Heart left ventricle (tissue), 16 donors: Measurements from ENCODE around the gene SPATS2L. TPM values are rescaled to one million over a fixed set of nuclear protein-coding genes. Genes with fewer than 3 reads are reported as not detected.

Experiments used
- ATAC-seq, 4 donors: fragments of 200-7000 bp; cut with Tn5 transposase; one replicate each; pipeline ENCODE4 v1.9.1; 2020 to 2022; ENCODE audit warnings: moderate library complexity in 4 of 4, mild to moderate bottlenecking in 3 of 4, moderate number of reproducible peaks in 1 of 4
- DNase-seq, 5 donors: peaks; one replicate each; pipeline ENCODE4 v3.0.0-alpha.2; 2020
- H3K27ac ChIP-seq, 12 donors: fragments of 200-600 bp; sonication (generic) in 4 of 12; one replicate each; pipeline versions ENCODE4 v1.5.0 to v1.8.0; 2016 to 2022; ENCODE audit warnings: mild to moderate bottlenecking in 2 of 12
- H3K27me3 ChIP-seq, 9 donors: fragments of 200-600 bp; sonication (generic) in 2 of 9; one replicate each; pipeline versions ENCODE4 v1.5.1 to v1.8.0; 2016 to 2022; ENCODE audit warnings: mild to moderate bottlenecking in 3 of 9
- H3K36me3 ChIP-seq, 9 donors: fragments of 200-600 bp; sonication (generic) in 2 of 9; one replicate each; pipeline versions ENCODE4 v1.5.0 to v1.8.0; 2018 to 2022; ENCODE audit warnings: mild to moderate bottlenecking in 2 of 9
- H3K4me1 ChIP-seq, 12 donors: fragments of 200-600 bp; sonication (generic) in 4 of 12; one replicate each; pipeline versions ENCODE4 v1.5.0 to v1.8.0; 2016 to 2022; ENCODE audit warnings: mild to moderate bottlenecking in 3 of 12
- H3K4me3 ChIP-seq, 12 donors: fragments of 200-600 bp; sonication (generic) in 4 of 12; one replicate each; pipeline versions ENCODE4 v1.5.0 to v1.8.0; 2017 to 2022; ENCODE audit warnings: mild to moderate bottlenecking in 9 of 12, moderate library complexity in 4 of 12
- H3K9me3 ChIP-seq, 12 donors: fragments of 200-600 bp; sonication (generic) in 4 of 12; one replicate each; pipeline versions ENCODE4 v1.5.0 to v1.8.0; 2016 to 2022; ENCODE audit warnings: mild to moderate bottlenecking in 1 of 12
- POLR2A ChIP-seq, 2 donors: fragments of 450-650 bp; IDR thresholded peaks; one replicate each; pipeline ENCODE4 v1.6.1; 2017; ENCODE audit warnings: antibody characterized with exemption in 2 of 2, mild to moderate bottlenecking in 2 of 2, moderate library complexity in 2 of 2
- WGBS, 4 donors: extraction: QIAGEN DNeasy Blood & Tissue Kit in 2 of 4; methylation state at CpG; one replicate each; pipeline versions ENCODE4 v1.1.5 to v1.1.7; 2013 to 2018; 5-methylcytosine and 5-hydroxymethylcytosine counted together
- intact Hi-C, 10 donors: fragments of 100-400 bp; cut with DNase I; formaldehyde crosslinking; loops; one replicate each; pipeline versions ENCODE4 v1.11.1 to v1.14.2; 2022
- polyA plus RNA-seq, 2 donors: library from polyadenylated mRNA; stranded (reverse); fragments of 200-250 nt; gene quantifications; one replicate each; pipeline ENCODE4 v1.2.3, GENCODE V29; 2013
- total RNA-seq, 9 donors: library from RNA; depleted of rRNA in 2 of 9; stranded (reverse); fragments of >200 nt in 2 of 9; fragmentation: NEBNext Ultra II Directional in 3 of 9; extraction: Animal tissue kit (Norgen Biotek cat#: 25700) in 3 of 9; gene quantifications; one replicate each; pipeline versions ENCODE4 v1.1.0 to v1.2.4, GENCODE V29; 2016 to 2023
- TF ChIP-seq, protein P1 (sequence below), 12 donors: fragments of 200-600 bp; sonication (generic) in 4 of 12; IDR thresholded peaks; one replicate each; pipeline versions ENCODE4 v1.5.0 to v1.8.0; 2018 to 2022; ENCODE audit warnings: antibody characterized with exemption in 12 of 12, mild to moderate bottlenecking in 5 of 12
- donor health status: ischemic (EF 13 %, LVEDD 7.1; RV severe dilation, severe dysfunction).
- donor health status: healthy with polysubstance abuse.
- donor health status: DM: no; HTN: yes; CAD: no.
- donor health status: DM: no; HTN: no; CAD: no.
- donor health status: ischemic (EF 25% LVEDD 6.9; RV normal size, moderate dysfunction).
- donor health status: ischemic (EF 25% LVEDD 5.7; RV mildly dilated, moderate dysfunction).
- donor health status: healthy.
- donor health status: DM: yes; HTN: yes; CAD: no.
- donor health status: ischemic (EF 35%, LVEDD 5.7; RV mildly dilated, moderate dysfunction).
- donor health status: nonischemic (EF 11% LVEDD 7.7; RV severe dilation, severe dysfunction).
- donor health status: DM: yes; HTN: yes; CAD: no.
- donor health status: PGD.
- donor health status: ischemic (EF 29% LVEDD 5.4; RV normal size, mild dysfunction).
- donor health status: nonischemic (EF 23%, LVEDD 6.1; RV moderate dilation, normal function).

The SPATS2L gene
- total and polyA plus RNA-seq, 11 donors: 34.9 to 177 (median 102) TPM

DNA sequence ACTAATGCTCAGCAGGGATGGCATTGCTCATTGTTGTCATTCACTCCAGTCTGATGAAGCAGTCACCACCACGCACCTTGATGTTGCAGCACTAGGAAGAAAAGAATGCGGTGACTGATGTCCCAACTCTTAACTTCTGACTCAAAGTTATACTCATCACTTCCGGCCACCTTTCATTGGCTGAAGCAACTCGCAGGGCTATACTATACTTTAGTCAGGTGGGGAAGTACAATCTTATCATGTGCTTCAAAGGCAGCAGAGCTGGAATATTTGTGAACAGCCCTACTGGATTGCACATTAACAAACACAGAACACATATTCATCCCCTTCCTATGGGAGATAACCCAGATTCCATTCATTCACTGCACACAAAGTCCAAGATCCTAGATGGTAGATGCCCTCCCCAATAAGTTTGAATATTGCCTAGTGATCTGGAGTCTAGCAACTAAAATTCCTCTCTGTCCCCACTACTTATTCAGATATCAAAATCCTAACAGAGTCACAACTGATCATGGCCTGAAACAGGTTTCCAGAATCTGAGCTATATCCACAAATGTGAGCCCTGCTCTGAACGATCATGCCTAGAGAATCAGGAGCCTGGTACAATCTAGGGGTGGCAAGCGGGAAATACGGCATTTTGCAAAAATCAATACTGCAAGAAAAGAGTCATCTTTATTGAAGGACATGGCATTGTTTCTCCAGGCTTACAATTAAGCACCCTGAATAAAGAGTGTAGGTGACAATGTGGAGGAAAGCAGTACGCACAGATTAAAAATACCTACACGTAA, 3.4 kb upstream of the SPATS2L start:
- ATAC-seq (no peak), DNase-seq (no peak)
- no peak overlapping the region for H3K27ac ChIP-seq
- WGBS, 4 donors: 74 to 88% (median 82%) methylated on average over 9 of the region's 9 CpGs
- H3K9me3 ChIP-seq: no peaks in the 10 kb centered on the region
- H3K4me1 ChIP-seq: peaks cover 0 to 25% (median 7%) of the 10 kb centered on the region in 12 donors
- no peaks in the 10 kb centered on the region for H3K36me3 ChIP-seq
- no peak overlapping the region for H3K4me3 ChIP-seq
- TF ChIP-seq, protein P1, sequence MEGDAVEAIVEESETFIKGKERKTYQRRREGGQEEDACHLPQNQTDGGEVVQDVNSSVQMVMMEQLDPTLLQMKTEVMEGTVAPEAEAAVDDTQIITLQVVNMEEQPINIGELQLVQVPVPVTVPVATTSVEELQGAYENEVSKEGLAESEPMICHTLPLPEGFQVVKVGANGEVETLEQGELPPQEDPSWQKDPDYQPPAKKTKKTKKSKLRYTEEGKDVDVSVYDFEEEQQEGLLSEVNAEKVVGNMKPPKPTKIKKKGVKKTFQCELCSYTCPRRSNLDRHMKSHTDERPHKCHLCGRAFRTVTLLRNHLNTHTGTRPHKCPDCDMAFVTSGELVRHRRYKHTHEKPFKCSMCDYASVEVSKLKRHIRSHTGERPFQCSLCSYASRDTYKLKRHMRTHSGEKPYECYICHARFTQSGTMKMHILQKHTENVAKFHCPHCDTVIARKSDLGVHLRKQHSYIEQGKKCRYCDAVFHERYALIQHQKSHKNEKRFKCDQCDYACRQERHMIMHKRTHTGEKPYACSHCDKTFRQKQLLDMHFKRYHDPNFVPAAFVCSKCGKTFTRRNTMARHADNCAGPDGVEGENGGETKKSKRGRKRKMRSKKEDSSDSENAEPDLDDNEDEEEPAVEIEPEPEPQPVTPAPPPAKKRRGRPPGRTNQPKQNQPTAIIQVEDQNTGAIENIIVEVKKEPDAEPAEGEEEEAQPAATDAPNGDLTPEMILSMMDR (IDR thresholded peaks at IDR 0.05): no peak
- TF ChIP-seq POLR2A (IDR thresholded peaks at IDR 0.05): no peak
- no peaks in the 10 kb centered on the region for H3K27me3 ChIP-seq
- intact Hi-C loops: loop anchor here in 8 of 10 donors (5.0 to 10.0 kb wide), 7 partner anchors 76 to 318 kb away; no protein-coding TSS in a partner anchor

DNA sequence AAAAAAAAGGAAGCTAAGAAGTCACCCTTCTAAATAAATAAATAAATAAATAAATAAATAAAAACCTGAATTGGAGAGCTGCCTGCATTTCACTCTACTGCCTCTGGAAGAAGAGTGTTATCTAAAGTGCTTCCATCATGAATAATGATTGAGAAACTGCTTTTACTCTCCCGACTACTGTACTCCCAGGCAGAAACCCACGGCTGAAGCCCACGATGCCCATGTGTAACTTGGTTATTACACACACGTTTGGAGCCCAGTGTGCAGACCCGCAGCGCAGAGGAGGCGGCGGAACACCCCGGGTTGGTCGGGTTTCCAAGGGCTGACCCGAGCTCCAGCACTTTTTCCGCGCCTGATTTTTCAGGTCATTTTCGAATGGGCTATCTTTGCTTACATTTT, 697 bp upstream of the SPATS2L start:
- Histone ChIP-seq H3K9me3 (no peaks in the 10 kb centered on the region), H3K4me3 (peak overlapping the region; percentile 38 to 98 (median 90)), H3K27me3 (no peaks in the 10 kb centered on the region), H3K4me1 (peaks cover 0 to 39% (median 19%) of the 10 kb centered on the region in 12 donors), H3K27ac (peak overlapping the region; percentile 87 to 96 (median 92)), H3K36me3 (no peaks in the 10 kb centered on the region)
- DNase-seq: peak; percentile 16 to 59 (median 42)
- WGBS, 4 donors: 0 to 1% (median 0%) methylated on average over 14 of the region's 14 CpGs
- TF ChIP-seq POLR2A (IDR thresholded peaks at IDR 0.05): no peak
- TF ChIP-seq, protein P1 (IDR thresholded peaks at IDR 0.05): peak in 2 of 12 donors; percentile 6 to 29
- intact Hi-C loops: loop anchor here (2.0 to 10.0 kb wide), 13 partner anchors 72 to 325 kb away; no protein-coding TSS in a partner anchor
- peak; percentile 20 to 47 (median 32) for ATAC-seq

DNA sequence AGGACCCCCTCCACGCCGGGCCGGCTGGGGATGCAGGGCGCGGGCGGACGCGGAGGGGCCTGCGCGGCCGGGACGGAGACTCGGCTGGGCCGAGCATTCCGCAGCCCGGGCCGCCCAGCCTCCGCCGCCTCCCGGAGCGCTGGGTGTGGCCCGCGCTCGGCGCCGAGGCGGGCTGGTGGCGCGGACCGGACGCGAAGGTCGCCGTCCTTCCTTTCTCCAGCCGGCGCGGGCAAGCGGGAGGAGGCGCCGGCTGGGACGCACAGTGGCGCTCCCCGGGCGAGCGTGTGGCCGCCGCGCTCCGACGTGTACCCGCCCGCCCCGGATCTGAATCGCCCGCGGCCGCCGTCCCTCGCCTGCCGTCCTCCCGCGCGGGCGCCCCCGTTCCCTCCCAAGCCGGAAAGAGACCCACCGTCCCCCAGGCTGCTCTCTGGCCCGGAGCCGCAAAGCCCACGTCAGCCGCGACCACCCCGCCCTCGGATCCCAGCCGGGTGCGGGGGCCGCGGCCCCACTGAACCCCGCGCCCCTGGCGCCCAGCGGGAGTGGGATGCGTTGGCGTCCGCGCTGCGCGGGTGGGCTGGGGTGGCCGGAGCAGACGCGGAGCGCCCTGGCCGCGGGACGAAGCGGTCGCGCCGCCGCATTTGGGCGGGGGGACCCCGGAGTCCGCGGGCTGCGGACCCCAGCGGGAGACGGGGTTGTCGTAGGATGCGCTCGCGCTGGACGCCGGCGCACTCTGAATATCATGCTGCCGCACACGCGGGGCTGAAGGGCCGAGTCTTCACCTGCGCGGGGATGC, 634 bp downstream of the SPATS2L start:
- TF ChIP-seq, protein P1 (IDR thresholded peaks at IDR 0.05): no peak
- no peak for TF ChIP-seq POLR2A (IDR thresholded peaks at IDR 0.05)

More for the DNA sequence above, 634 bp downstream of the SPATS2L start:
- 0 to 2% (median 0%) methylated on average over 9 to 120 of the region's 120 CpGs for WGBS, 4 donors
- no peaks in the 10 kb centered on the region for H3K9me3 ChIP-seq
- no peaks in the 10 kb centered on the region for H3K36me3 ChIP-seq
- intact Hi-C loops: loop anchor here (2.0 to 10.0 kb wide), 13 partner anchors 70 to 326 kb away; no protein-coding TSS in a partner anchor
- H3K4me3 ChIP-seq: peak overlapping the region; percentile 64 to 98 (median 91)
- H3K4me1 ChIP-seq: peaks cover 0 to 42% (median 25%) of the 10 kb centered on the region in 12 donors
- H3K27ac ChIP-seq: peak overlapping the region; percentile 87 to 96 (median 92)
- DNase-seq (peak; percentile 55 to 79 (median 61)), ATAC-seq (peak; percentile 29 to 84 (median 62))
- H3K27me3 ChIP-seq: no peaks in the 10 kb centered on the region
